Spleen (tissue), 11 donors: ENCODE measurements around the gene PIK3R4. TPM values are rescaled to one million over a fixed set of nuclear protein-coding genes. Genes with fewer than 3 reads are reported as not detected.

ENCODE experiments used
- DNase-seq: peaks from one replicate; pipeline ENCODE4 v3.0.0-alpha.2; 2020
- H3K27ac ChIP-seq, 8 donors: fragments of 200-600 bp; sonication (generic) in 7 of 8; 1 replicate in 4 of 8; 2 replicates in 4 of 8; pipeline versions ENCODE4 v1.5.0 to v1.8.0; 2016 to 2021; ENCODE audit warnings: inconsistent platforms in 4 of 8, mild to moderate bottlenecking in 4 of 8, moderate library complexity in 1 of 8
- H3K27me3 ChIP-seq, 7 donors: fragments of 200-600 bp; sonication (generic) in 6 of 7; replicated peaks in 1 of 7; 1 replicate in 4 of 7; 2 replicates in 3 of 7; pipeline versions ENCODE4 v1.5.0 to v1.8.0; 2016 to 2021; ENCODE audit warnings: inconsistent platforms in 3 of 7, mild to moderate bottlenecking in 1 of 7
- H3K36me3 ChIP-seq, 6 donors: fragments of 200-600 bp; sonication (generic) in 5 of 6; 1 replicate in 4 of 6; 2 replicates in 2 of 6; pipeline versions ENCODE4 v1.5.0 to v1.8.0; 2016 to 2021; ENCODE audit warnings: inconsistent platforms in 2 of 6
- H3K4me1 ChIP-seq, 6 donors: fragments of 200-600 bp; sonication (generic) in 5 of 6; 1 replicate in 3 of 6; 2 replicates in 3 of 6; pipeline versions ENCODE4 v1.5.0 to v1.8.0; 2016 to 2021; ENCODE audit warnings: inconsistent platforms in 3 of 6
- H3K4me3 ChIP-seq, 8 donors: fragments of 200-600 bp; sonication (generic) in 7 of 8; 1 replicate in 4 of 8; 2 replicates in 4 of 8; pipeline versions ENCODE4 v1.5.0 to v1.8.0; 2016 to 2021; ENCODE audit warnings: inconsistent platforms in 4 of 8, mild to moderate bottlenecking in 4 of 8, moderate library complexity in 2 of 8
- H3K9me3 ChIP-seq, 8 donors: fragments of 200-600 bp; sonication (generic) in 7 of 8; 1 replicate in 4 of 8; 2 replicates in 4 of 8; pipeline versions ENCODE4 v1.5.0 to v1.8.0; 2016 to 2021; ENCODE audit warnings: inconsistent platforms in 4 of 8
- CTCF ChIP-seq, 11 experiments: fragments of 200-600 bp in 7 of 11; fragments of 450-650 bp in 4 of 11; sonication (generic) in 4 of 11; IDR thresholded peaks in 8 of 11; conservative IDR thresholded peaks in 3 of 11; 1 replicate in 7 of 11; 2 replicates in 4 of 11; pipeline versions ENCODE4 v1.4.0 to v1.8.0; 2016 to 2021; ENCODE audit warnings: antibody characterized with exemption in 11 of 11, inconsistent platforms in 4 of 11, mild to moderate bottlenecking in 1 of 11
- POLR2A ChIP-seq, 3 donors: fragments of 450-650 bp; IDR thresholded peaks; one replicate each; pipeline ENCODE4 v1.5.1; 2017; ENCODE audit warnings: antibody characterized with exemption in 3 of 3, mild to moderate bottlenecking in 1 of 3
- POLR2AphosphoS5 ChIP-seq, 3 donors: sonication (generic); formaldehyde crosslinking; IDR thresholded peaks; one replicate each; pipeline ENCODE4 v1.5.1; 2017; ENCODE audit warnings: antibody characterized with exemption in 3 of 3
- WGBS, 5 donors: extraction: QIAGEN DNeasy Blood & Tissue Kit in 3 of 5; methylation state at CpG; one replicate each; pipeline versions ENCODE4 v1.1.5 to v1.1.7; 2013 to 2018; 5-methylcytosine and 5-hydroxymethylcytosine counted together
- intact Hi-C: fragments of 100-400 bp; cut with DNase I; formaldehyde crosslinking; loops from one replicate; pipeline ENCODE4 v1.15.0; 2023; ENCODE audit warnings: low total_unique reads
- polyA plus RNA-seq, 3 donors: library from polyadenylated mRNA; stranded (reverse); fragments of 200-250 nt; gene quantifications; one replicate each; pipeline ENCODE4 v1.2.1, GENCODE V29; 2013
- total RNA-seq, 7 donors: library from RNA; depleted of rRNA in 3 of 7; stranded (reverse); fragments of >200 nt in 3 of 7; fragmentation: NEBNext Ultra II Directional in 4 of 7; extraction: Animal tissue kit (Norgen Biotek cat#: 25700) in 4 of 7; gene quantifications; one replicate each; pipeline versions ENCODE4 v1.1.0 to v1.2.1, GENCODE V29; 2016 to 2021
- donor health status: healthy with polysubstance abuse.
- donor health status: DM: no; HTN: no; CAD: no; lungs with moderate emphysema.
- donor health status: DM: no; HTN: no; CAD: no.
- donor health status: Bipolar disorder and iron deficiency.
- donor health status: healthy.
- donor health status: DM: no; HTN: no; CAD: no.
- donor health status: DM: yes; HTN: yes; CAD: no.

Gene PIK3R4
- total and polyA plus RNA-seq, 10 donors, result 21.6 to 44.2 (median 30.1) TPM

- Histone ChIP-seq H3K27ac (no peak overlapping the region), H3K27me3 (peaks cover 0 to 4% (median 0%) of the 10 kb centered on the region in 7 donors), H3K4me1 (peaks cover 0 to 7% (median 0%) of the 10 kb centered on the region in 6 donors), H3K9me3 (no peaks in the 10 kb centered on the region), H3K4me3 (no peak overlapping the region), H3K36me3 (no peaks in the 10 kb centered on the region)
- intact Hi-C loops, result no loop called here
- TF ChIP-seq POLR2AphosphoS5 (IDR thresholded peaks at IDR 0.05) (no peak), POLR2A (IDR thresholded peaks at IDR 0.05) (no peak)
- no peak for DNase-seq
- WGBS, 5 donors, result 25 to 72% (median 53%) methylated on average over 1 of the region's 1 CpG
Observed at GRCh38 chr3:130779031-130779430, 32.4 kb upstream of the PIK3R4 start.

- Histone ChIP-seq H3K27me3 (peaks cover 0 to 4% (median 0%) of the 10 kb centered on the region in 7 donors), H3K27ac (no peak overlapping the region), H3K9me3 (no peaks in the 10 kb centered on the region), H3K4me1 (no peaks in the 10 kb centered on the region), H3K36me3 (no peaks in the 10 kb centered on the region), H3K4me3 (no peak overlapping the region)
- TF ChIP-seq CTCF (IDR thresholded peaks at IDR 0.05 in 8 of 11, conservative IDR thresholded peaks at IDR 0.05 in 3 of 11) (no peak), POLR2AphosphoS5 (IDR thresholded peaks at IDR 0.05) (no peak), POLR2A (IDR thresholded peaks at IDR 0.05) (no peak)
- DNase-seq, result no peak
- intact Hi-C loops, result no loop called here
- whole genome bisulfite sequencing, 5 donors, result 82 to 94% (median 87%) methylated on average over 3 of the region's 3 CpGs
Observed at GRCh38 chr3:130773366-130773765, 26.7 kb upstream of the PIK3R4 start.

- no peak for DNase-seq
- intact Hi-C loops, result no loop called here
- Histone ChIP-seq H3K27me3 (peaks cover 0 to 4% (median 0%) of the 10 kb centered on the region in 7 donors), H3K4me3 (no peak overlapping the region), H3K9me3 (no peaks in the 10 kb centered on the region), H3K27ac (no peak overlapping the region), H3K4me1 (no peaks in the 10 kb centered on the region), H3K36me3 (no peaks in the 10 kb centered on the region)
- TF ChIP-seq CTCF (IDR thresholded peaks at IDR 0.05 in 8 of 11, conservative IDR thresholded peaks at IDR 0.05 in 3 of 11), result no peak
- TF ChIP-seq POLR2A (IDR thresholded peaks at IDR 0.05), result no peak
- no peak for TF ChIP-seq POLR2AphosphoS5 (IDR thresholded peaks at IDR 0.05)
Observed at GRCh38 chr3:130772129-130772528, 25.5 kb upstream of the PIK3R4 start.

- Histone ChIP-seq H3K36me3 (no peaks in the 10 kb centered on the region), H3K9me3 (no peaks in the 10 kb centered on the region), H3K27me3 (peaks cover 0 to 4% (median 0%) of the 10 kb centered on the region in 7 donors), H3K27ac (no peak overlapping the region), H3K4me3 (no peak overlapping the region), H3K4me1 (no peaks in the 10 kb centered on the region)
- intact Hi-C loops, result no loop called here
- no peak for DNase-seq
- no peak for TF ChIP-seq POLR2A (IDR thresholded peaks at IDR 0.05)
- no peak for TF ChIP-seq POLR2AphosphoS5 (IDR thresholded peaks at IDR 0.05)
- TF ChIP-seq CTCF (IDR thresholded peaks at IDR 0.05 in 8 of 11, conservative IDR thresholded peaks at IDR 0.05 in 3 of 11), result no peak
- 63 to 83% (median 76%) methylated on average over 2 of the region's 2 CpGs for WGBS, 5 donors
Observed at GRCh38 chr3:130770644-130771043, 24.0 kb upstream of the PIK3R4 start.
